GM19455 (cell line): Measurements from ENCODE around the gene KITLG.
"Not testable (repeated sequence)": the region's sequence is repeated elsewhere in the genome, so short reads cannot be mapped to it uniquely, and the experiment has no call there.

Experiments used
- ATAC-seq: cut with Tn5 transposase; IDR thresholded peaks from one replicate; pipeline ENCODE4 v1.9.1; 2021; ENCODE audit not compliant: unreplicated experiment

The KITLG gene

GRCh38 chr12:88544991-88545980 is 35.0 kb downstream of the KITLG start:
- no peak for ATAC-seq

DNA sequence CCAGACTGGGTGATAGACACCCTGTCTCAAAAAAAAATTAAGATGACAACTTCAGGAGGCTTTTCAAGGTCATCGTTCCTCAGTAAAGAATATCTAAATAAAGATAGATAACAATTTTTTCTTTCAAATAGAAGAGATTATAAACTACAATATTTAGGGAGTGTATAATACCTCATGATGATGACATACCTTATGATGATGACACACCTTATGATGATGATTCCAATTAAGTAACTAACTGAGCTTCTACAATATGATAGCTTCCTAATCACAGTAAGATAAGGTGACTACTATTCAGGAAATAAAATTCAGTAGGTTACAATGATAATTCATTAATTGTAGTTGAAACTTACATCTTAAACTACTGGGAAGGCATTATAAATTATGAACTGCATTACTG is 40.4 kb downstream of the KITLG start:
- ATAC-seq, result no peak

DNA sequence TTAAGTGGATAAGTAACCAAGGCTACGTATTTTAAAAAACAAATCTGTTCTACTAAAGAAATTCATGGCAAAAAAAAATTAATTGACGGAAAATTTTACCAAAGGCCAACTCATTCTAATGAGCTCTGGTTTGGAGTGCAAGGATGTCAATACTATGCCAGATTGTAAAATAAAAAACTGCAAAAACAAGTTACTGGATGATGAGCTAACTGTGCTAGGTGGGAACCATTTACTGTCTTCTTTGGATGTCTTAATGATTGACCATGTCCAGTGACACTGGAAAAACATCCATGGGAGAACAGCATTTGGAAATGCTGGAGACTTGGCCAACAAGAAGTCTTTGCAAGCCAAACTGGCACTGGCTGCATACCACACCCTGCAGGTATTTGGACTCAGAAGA is 41.6 kb downstream of the KITLG start:
- no peak for ATAC-seq

DNA sequence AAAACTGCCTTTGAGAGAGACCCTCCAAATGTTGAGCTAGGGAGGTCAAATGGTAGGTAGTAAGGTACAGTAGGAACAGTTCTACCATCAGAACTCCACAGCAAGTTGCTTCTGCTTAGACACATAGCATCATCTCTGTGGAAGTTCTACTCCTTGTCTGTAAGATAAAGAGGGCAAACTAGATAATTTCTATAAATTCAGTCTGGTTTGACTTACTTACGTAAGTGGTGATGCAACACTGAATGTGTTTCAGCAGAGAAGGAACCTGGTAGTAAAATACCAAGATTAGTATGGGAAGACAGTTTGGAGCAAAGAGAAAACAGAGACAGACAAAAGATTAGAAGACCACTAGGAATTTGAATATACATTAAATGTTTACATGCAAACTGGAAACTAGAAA is 42.0 kb downstream of the KITLG start:
- ATAC-seq, result no peak

DNA sequence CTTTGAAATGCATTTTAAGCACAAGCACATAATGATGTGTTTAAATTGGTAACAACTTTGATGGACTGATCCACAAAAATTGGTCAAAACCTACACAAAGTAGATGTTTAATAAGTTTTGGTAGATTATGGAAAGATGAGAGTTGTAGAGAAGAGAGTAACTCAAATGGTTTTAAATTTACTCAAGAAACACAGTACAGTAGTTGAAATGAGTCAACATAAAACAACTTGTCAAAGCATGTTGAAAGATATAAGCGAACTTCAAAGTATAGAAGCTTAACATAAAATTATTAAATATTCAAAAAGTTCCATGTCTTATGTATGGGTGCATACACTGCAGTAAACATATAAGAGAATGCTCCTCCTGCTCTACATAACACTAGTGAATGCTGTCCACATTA is 49.4 kb downstream of the KITLG start:
- ATAC-seq, result no peak

DNA sequence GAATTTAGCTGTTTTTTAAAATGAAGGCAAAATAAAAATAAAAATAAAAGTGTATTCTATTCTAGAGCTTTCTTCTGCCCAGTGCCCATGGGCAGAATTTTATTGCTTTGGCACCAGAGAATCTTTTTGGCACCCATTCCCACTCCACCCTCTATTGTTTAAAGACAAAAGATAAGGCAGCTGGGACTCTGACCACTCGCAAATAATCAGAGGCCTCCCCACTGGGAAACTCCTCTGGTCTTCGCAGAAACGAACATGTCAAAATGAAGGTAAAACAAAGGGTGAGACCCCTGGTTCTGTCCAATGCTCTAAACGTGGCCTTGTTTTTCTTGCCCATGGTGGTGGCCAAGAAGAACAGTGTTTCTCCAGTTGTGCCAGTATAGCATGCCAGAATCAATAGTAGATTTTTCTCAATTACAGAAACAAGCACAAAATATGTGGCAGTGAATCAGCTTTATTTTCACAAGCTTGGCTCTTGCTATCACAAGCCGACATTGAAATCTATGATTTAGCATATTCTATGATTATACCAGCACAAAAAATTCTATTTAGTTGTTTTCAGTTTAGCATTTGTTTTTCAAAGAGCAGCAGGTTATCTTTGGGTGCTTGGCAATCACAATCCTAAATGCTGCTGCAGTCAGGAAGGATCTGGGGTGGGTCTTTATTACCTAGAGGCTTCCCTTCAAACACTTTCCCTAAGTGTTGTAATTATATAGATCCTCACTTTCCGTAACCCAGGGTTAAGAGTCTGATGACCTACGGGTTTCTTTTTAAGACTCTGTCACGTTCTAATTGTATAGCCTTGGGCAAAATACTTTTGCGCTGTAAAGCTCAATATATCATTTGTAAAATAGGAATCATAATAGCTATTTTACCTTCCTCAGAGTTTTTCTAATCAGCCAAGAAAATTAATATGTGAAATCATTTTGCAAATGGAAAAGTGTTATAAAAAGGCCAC is 50.5 kb downstream of the KITLG start:
- no peak for ATAC-seq

GRCh38 chr12:88522961-88523360 is 57.3 kb downstream of the KITLG start:
- no peak for ATAC-seq

- ATAC-seq, result no peak
Measured at GRCh38 chr12:88520436-88520820, 59.8 kb downstream of the KITLG start.

DNA sequence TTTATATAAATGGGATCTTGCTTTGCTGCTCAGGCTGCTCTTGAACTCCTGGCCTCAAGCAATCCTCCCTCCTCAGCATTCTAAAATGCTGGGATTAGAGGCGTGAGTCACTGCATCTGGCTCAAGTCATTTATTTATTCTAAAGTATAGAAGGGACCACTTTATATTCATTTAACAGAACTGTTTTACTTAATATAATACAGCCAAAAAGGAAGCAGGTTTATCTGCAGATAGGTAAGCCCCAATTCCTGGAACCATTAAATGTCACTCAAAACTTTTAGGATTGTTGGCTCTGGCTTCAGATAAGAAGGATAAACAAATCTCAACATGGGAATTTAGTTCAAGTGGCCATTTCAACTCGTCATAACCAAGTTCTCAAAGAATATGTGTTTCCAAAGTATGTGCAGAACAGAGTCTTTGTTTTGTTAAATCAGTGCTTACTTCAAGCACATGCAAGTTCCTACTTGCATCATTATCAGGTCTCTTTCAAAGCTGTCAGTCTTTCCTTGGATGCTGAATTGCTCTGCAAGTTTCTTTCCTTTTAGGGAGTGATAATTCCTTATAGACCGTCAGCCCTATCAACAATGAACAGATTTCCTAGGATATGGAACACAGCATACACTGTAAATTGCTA is 60.4 kb downstream of the KITLG start:
- ATAC-seq, result no peak

GRCh38 chr12:88518863-88519403 is 61.3 kb downstream of the KITLG start:
- ATAC-seq, result no peak

DNA sequence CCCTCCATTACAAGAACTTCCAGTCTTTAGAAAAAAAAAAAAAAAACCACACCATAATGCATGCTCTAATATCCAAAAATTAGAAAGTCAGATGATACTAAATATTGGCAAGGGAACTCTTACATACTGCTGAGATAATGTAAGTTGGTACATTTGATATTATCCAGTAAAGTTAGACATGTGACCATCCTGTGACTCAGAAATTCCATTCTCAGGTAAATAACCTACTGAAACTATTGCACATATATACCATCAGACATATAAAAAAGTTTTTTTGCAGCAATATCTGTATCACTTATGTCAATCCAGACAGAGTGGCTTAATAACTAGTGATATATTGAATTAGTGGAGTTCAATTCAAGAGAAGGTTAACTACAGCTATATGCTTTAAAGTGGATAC is 63.5 kb downstream of the KITLG start:
- ATAC-seq, result no peak

DNA sequence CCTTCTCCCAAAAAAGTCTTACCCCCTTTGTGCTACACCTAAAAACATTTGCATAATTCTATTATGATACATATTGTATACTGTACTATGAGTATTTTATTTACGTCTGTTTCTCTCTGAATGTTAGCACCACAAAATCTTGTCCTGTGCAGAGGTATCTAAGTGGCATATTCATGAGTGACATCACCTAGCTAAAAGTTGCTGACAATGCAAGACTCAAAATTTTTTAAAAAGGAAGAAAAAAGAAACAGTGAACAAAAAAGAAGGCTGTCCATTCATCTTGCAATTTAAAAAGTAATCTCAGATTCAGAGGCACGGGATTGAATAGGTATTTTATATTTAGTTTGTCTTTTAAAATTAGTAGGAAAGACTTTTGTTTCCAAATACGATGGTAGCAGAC is 69.4 kb downstream of the KITLG start:
- no peak for ATAC-seq

DNA sequence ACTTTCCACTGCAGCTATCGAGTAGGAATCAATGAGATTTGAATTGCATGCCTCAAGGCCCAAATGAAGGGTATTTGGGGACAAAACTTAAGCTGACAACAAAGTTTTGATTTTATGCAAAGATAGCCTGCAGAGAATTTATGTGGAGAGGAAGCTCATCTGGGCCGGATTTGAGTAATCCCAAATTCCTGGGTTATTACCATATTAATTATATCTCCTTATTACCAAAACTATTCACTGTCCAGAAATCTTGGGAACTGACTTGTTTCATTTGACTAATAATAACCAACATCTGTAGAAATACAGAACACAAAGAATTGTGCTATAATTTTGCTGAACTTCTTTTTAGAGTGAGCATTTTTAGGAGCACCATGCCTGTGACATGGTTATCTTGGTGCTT is 70.4 kb downstream of the KITLG start:
- ATAC-seq, result no peak

GRCh38 chr12:88509347-88509746 is 70.9 kb downstream of the KITLG start:
- no peak for ATAC-seq

DNA sequence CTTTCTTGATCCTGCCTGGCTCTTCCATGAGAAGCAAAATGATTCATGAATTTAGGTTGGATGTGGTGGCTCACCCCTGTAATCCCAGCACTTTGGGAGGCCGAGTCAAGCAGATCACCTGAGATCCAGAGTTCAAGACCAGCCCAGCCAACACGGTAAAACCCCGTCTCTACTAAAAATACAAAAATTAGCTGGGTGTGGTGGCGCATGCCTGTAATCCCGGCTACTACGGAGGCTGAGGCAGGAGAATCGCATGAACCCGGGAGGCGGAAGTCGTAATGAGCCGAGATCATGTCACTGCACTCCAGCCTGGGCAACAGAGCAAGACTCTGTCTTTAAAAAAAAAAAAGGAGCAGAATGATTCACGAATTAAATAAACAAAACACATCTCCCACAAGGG is 72.4 kb downstream of the KITLG start:
- not testable (repeated sequence) for ATAC-seq

DNA sequence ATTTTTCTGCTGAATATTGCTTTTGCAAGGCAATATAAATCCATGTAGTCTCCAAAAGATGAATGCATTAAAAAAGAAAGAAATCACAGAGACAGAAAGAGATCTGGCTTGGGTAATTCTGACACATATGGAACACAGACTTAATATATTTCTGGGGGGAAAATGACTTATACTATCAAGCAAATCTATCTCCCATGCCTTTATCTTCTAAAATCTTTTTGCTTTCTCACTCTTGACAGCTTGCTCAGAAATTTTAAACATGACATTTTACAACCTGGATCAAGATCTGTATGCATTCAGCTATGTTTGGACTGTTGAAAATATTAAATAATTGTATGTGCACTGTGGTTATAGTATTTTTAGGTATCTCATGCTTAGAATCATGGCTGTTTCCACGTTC is 73.0 kb downstream of the KITLG start:
- no peak for ATAC-seq

GRCh38 chr12:88505696-88506095 is 74.6 kb downstream of the KITLG start:
- ATAC-seq, result no peak

GRCh38 chr12:88503281-88503703 is 77.0 kb downstream of the KITLG start:
- no peak for ATAC-seq

DNA sequence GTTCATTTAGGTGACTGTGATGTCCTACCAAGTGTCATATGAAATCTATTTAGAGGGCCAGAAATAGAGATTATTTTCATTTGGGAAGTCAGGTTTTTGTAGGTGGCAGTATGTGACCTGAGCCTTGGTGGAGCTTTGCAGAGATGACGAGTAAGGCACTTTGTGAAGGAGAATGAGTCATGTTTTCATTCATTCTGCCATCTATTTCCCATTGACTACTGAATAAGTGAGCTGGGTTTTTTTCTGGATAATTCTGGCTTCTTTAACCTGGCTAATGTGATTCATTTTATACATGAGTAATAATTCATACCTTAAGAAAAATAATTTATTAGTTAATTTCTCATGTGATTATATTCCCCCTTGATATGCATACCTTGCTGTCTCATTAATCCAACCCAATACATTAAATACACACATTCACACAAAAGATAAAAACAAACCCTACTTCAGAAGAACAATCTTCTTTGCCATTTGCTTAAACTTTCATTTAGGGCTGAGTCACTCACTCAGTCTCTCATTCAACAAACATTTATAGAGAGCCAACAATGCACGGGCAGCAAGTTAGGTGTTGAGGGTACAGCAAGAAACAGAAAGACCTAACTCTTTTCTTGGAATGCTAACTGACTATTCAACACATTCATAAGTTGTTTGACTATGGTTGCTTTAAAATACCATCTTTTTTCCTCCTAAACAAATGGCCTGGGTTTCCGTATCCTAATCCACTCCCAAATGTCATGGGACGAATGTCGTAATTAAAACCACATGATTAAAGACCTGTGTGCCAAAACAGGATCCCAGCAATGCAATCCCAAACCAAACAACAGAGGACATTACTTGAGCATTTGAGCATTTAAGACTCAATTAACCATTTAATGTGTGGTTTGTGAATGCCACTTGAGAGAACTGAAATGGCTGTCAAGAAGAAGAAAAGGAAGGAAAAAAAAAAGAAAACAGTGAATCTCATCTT is 78.0 kb downstream of the KITLG start:
- ATAC-seq, result no peak

GRCh38 chr12:88496891-88497371 is 83.3 kb downstream of the KITLG start:
- ATAC-seq, result no peak
